H1 (cell line): ENCODE measurements around the gene DOCK10. TPM values are rescaled to one million over a fixed set of nuclear protein-coding genes. Genes with fewer than 3 reads are reported as not detected.

Experiments used
- FOSL1 ChIP-seq: IDR thresholded peaks from 2 replicates; pipeline ENCODE4 v1.6.1; 2011; ENCODE audit warnings: mild to moderate bottlenecking, low read depth, low read length, moderate library complexity; ENCODE audit not compliant: insufficient read depth
- SAP30 ChIP-seq: fragments of 300-600 bp; sonication (generic); IDR thresholded peaks from 2 replicates; pipeline ENCODE4 v1.7.1; 2012; ENCODE audit warnings: low read length, moderate library complexity, mild to moderate bottlenecking, inconsistent platforms; ENCODE audit not compliant: insufficient read depth, insufficient replicate concordance
- polyA plus RNA-seq, 7 experiments: library from polyadenylated mRNA; depleted of rRNA in 3 of 7; stranded (reverse) in 5 of 7; unstranded in 2 of 7; fragments of >200 nt in 5 of 7; fragments of 200-250 nt in 2 of 7; gene quantifications; 1 replicate in 5 of 7; 2 replicates in 1 of 7; 4 replicates in 1 of 7; pipeline versions ENCODE4 v1.2.1 to v1.2.3, GENCODE V29; 2011 to 2013; ENCODE audit warnings: missing spikeins in 2 of 7, mixed read lengths in 2 of 7
- total RNA-seq: library from RNA; stranded (reverse); fragmentation: NEBNext Ultra II Directional; extraction: Animal tissue kit (Norgen Biotek cat#: 25700); gene quantifications from 2 replicates; pipeline ENCODE4 v1.2.1, GENCODE V29; 2021
- TF ChIP-seq, protein P1 (sequence below): fragments of 300-600 bp; sonication (generic); IDR thresholded peaks from 2 replicates; pipeline ENCODE4 v1.7.1; 2012; ENCODE audit warnings: low read length, moderate library complexity, mild to moderate bottlenecking, inconsistent platforms; ENCODE audit not compliant: insufficient replicate concordance
- TF ChIP-seq, protein P2 (sequence below): IDR thresholded peaks from 2 replicates; pipeline ENCODE4 v1.6.1; 2012; ENCODE audit warnings: inconsistent platforms

The DOCK10 gene
- total and polyA plus RNA-seq, 2 of the 8 experiments (the other 6 are each of a cell fraction or from before 2014, with no cell fraction given), result 0.33 to 1.6 TPM

DNA sequence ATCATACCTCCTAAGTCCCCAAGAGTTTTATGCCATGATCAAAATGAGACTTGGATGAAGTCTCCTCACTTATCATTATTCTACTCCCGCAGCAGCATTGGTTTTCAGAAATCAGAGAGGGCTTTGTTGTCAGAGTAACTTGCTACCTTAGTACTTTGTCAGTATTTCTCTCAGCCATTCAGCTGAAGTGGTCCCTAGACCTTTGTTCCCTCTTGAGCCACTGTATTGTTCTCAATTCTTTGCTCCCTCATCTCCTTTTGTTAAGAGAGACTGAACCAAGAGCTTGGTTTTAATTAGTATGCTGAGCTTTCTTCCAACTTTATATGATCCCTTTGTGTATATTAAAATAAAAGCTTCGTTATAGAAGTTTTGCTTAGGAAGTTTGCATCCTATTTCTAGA lies 133.4 kb downstream of the DOCK10 start (continued):
- TF ChIP-seq, protein P1, sequence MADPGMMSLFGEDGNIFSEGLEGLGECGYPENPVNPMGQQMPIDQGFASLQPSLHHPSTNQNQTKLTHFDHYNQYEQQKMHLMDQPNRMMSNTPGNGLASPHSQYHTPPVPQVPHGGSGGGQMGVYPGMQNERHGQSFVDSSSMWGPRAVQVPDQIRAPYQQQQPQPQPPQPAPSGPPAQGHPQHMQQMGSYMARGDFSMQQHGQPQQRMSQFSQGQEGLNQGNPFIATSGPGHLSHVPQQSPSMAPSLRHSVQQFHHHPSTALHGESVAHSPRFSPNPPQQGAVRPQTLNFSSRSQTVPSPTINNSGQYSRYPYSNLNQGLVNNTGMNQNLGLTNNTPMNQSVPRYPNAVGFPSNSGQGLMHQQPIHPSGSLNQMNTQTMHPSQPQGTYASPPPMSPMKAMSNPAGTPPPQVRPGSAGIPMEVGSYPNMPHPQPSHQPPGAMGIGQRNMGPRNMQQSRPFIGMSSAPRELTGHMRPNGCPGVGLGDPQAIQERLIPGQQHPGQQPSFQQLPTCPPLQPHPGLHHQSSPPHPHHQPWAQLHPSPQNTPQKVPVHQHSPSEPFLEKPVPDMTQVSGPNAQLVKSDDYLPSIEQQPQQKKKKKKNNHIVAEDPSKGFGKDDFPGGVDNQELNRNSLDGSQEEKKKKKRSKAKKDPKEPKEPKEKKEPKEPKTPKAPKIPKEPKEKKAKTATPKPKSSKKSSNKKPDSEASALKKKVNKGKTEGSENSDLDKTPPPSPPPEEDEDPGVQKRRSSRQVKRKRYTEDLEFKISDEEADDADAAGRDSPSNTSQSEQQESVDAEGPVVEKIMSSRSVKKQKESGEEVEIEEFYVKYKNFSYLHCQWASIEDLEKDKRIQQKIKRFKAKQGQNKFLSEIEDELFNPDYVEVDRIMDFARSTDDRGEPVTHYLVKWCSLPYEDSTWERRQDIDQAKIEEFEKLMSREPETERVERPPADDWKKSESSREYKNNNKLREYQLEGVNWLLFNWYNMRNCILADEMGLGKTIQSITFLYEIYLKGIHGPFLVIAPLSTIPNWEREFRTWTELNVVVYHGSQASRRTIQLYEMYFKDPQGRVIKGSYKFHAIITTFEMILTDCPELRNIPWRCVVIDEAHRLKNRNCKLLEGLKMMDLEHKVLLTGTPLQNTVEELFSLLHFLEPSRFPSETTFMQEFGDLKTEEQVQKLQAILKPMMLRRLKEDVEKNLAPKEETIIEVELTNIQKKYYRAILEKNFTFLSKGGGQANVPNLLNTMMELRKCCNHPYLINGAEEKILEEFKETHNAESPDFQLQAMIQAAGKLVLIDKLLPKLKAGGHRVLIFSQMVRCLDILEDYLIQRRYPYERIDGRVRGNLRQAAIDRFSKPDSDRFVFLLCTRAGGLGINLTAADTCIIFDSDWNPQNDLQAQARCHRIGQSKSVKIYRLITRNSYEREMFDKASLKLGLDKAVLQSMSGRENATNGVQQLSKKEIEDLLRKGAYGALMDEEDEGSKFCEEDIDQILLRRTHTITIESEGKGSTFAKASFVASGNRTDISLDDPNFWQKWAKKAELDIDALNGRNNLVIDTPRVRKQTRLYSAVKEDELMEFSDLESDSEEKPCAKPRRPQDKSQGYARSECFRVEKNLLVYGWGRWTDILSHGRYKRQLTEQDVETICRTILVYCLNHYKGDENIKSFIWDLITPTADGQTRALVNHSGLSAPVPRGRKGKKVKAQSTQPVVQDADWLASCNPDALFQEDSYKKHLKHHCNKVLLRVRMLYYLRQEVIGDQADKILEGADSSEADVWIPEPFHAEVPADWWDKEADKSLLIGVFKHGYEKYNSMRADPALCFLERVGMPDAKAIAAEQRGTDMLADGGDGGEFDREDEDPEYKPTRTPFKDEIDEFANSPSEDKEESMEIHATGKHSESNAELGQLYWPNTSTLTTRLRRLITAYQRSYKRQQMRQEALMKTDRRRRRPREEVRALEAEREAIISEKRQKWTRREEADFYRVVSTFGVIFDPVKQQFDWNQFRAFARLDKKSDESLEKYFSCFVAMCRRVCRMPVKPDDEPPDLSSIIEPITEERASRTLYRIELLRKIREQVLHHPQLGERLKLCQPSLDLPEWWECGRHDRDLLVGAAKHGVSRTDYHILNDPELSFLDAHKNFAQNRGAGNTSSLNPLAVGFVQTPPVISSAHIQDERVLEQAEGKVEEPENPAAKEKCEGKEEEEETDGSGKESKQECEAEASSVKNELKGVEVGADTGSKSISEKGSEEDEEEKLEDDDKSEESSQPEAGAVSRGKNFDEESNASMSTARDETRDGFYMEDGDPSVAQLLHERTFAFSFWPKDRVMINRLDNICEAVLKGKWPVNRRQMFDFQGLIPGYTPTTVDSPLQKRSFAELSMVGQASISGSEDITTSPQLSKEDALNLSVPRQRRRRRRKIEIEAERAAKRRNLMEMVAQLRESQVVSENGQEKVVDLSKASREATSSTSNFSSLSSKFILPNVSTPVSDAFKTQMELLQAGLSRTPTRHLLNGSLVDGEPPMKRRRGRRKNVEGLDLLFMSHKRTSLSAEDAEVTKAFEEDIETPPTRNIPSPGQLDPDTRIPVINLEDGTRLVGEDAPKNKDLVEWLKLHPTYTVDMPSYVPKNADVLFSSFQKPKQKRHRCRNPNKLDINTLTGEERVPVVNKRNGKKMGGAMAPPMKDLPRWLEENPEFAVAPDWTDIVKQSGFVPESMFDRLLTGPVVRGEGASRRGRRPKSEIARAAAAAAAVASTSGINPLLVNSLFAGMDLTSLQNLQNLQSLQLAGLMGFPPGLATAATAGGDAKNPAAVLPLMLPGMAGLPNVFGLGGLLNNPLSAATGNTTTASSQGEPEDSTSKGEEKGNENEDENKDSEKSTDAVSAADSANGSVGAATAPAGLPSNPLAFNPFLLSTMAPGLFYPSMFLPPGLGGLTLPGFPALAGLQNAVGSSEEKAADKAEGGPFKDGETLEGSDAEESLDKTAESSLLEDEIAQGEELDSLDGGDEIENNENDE, result no peak
- TF ChIP-seq FOSL1 (no peak), SAP30 (no peak)
- TF ChIP-seq, protein P2, sequence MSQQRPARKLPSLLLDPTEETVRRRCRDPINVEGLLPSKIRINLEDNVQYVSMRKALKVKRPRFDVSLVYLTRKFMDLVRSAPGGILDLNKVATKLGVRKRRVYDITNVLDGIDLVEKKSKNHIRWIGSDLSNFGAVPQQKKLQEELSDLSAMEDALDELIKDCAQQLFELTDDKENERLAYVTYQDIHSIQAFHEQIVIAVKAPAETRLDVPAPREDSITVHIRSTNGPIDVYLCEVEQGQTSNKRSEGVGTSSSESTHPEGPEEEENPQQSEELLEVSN, result no peak
